ENCODE data around the gene ORAI3. TPM values are rescaled to one million over a fixed set of nuclear protein-coding genes. Genes with fewer than 3 reads are reported as not detected.

The ORAI3 gene
- total RNA-seq, 1 experiment from 2014 or later: 5.7 TPM

- Histone ChIP-seq H3F3A (ENCODE audit: low read length, unreplicated experiment) (no peaks in the 10 kb centered on the region), H3K9me3 (ENCODE audit: low read length) (no peaks in the 10 kb centered on the region), H3K27me3 (ENCODE audit: low read length) (no peaks in the 10 kb centered on the region), H3K27ac (ENCODE audit: low read length) (no peak overlapping the region), H3K4me2 (ENCODE audit: low read length) (no peak overlapping the region), H3K9ac (ENCODE audit: low read length) (no peak overlapping the region), H4K20me1 (ENCODE audit: low read length) (no peaks in the 10 kb centered on the region), H3K4me3 (ENCODE audit: low read length) (no peak overlapping the region), H3K79me2 (ENCODE audit: low read length) (no peaks in the 10 kb centered on the region), H3K4me1 (ENCODE audit: insufficient read depth, low read length) (no peaks in the 10 kb centered on the region), H3K36me3 (ENCODE audit: low read depth, low read length) (peaks cover 8% of the 10 kb centered on the region; the same call in 1 of the 2 replicates), H2AFZ (ENCODE audit: low read length) (no peak overlapping the region), H3K9me2 (replicated peaks; ENCODE audit: low read length) (no peaks in the 10 kb centered on the region)
- ATAC-seq: no peak
- no peak for DNase-seq
- intact Hi-C loops (cut with micrococcal nuclease): no loop called here
- BruUV-seq (replicated peaks): no TSS peak
- ChIA-PET CTCF (no interaction called here), POLR2A (ENCODE audit: unreplicated experiment) (no interaction called here)
- TF ChIP-seq EZH2 (IDR thresholded peaks at IDR 0.05; ENCODE audit: low read length, unreplicated experiment) (no peak), EZH2phosphoT487 (IDR thresholded peaks at IDR 0.05; ENCODE audit: borderline replicate concordance, low read length) (no peak)
- TF ChIP-seq, protein P1, sequence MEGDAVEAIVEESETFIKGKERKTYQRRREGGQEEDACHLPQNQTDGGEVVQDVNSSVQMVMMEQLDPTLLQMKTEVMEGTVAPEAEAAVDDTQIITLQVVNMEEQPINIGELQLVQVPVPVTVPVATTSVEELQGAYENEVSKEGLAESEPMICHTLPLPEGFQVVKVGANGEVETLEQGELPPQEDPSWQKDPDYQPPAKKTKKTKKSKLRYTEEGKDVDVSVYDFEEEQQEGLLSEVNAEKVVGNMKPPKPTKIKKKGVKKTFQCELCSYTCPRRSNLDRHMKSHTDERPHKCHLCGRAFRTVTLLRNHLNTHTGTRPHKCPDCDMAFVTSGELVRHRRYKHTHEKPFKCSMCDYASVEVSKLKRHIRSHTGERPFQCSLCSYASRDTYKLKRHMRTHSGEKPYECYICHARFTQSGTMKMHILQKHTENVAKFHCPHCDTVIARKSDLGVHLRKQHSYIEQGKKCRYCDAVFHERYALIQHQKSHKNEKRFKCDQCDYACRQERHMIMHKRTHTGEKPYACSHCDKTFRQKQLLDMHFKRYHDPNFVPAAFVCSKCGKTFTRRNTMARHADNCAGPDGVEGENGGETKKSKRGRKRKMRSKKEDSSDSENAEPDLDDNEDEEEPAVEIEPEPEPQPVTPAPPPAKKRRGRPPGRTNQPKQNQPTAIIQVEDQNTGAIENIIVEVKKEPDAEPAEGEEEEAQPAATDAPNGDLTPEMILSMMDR (conservative IDR thresholded peaks at IDR 0.05; ENCODE audit: low read depth, low read length): no peak
These were observed 18.9 kb downstream of the ORAI3 start for GRCh38 chr16:30967795-30968194.

DNA sequence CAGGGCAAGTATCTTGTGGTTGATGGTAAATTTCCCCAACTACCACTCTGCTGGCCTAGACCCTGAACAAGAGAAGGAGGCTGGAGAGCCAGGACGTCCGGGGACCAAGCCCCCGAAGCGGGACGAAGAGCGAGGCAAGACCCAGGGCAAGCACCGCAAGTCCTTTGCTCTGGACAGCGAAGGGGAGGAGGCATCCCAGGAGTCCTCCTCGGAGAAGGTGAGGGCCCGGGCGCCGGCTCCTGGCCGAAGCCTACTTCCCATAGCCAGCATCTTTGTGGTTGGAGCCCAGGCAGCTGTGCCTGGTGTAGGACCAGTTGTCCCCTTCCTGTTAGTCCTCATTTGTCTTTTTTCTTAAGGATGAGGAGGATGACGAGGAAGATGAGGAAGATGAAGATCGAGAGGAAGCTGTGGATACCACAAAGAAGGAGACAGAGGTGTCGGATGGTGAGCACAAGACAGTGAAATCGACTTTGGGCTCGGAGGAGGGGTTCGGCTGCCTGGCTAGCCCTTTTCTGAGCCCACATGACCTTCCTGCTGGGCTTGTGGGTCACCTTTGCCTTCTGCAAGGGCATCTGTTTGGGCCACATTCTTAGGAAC lies 20.5 kb downstream of the ORAI3 start:
- ChIA-PET CTCF (no interaction called here), POLR2A (ENCODE audit: unreplicated experiment) (no interaction called here)
- Histone ChIP-seq H3K27ac (ENCODE audit: low read length) (no peak overlapping the region), H3F3A (ENCODE audit: low read length, unreplicated experiment) (no peaks in the 10 kb centered on the region), H3K27me3 (ENCODE audit: low read length) (no peaks in the 10 kb centered on the region), H4K20me1 (ENCODE audit: low read length) (no peaks in the 10 kb centered on the region), H3K4me1 (ENCODE audit: insufficient read depth, low read length) (no peaks in the 10 kb centered on the region), H3K79me2 (ENCODE audit: low read length) (no peaks in the 10 kb centered on the region), H3K9ac (ENCODE audit: low read length) (no peak overlapping the region), H2AFZ (ENCODE audit: low read length) (no peak overlapping the region), H3K9me2 (replicated peaks; ENCODE audit: low read length) (no peaks in the 10 kb centered on the region), H3K36me3 (ENCODE audit: low read depth, low read length) (peaks cover 4% of the 10 kb centered on the region; the same call in 1 of the 2 replicates), H3K4me2 (ENCODE audit: low read length) (no peak overlapping the region), H3K4me3 (ENCODE audit: low read length) (no peak overlapping the region), H3K9me3 (ENCODE audit: low read length) (no peaks in the 10 kb centered on the region)
- intact Hi-C loops (cut with micrococcal nuclease): no loop called here
- no peak for DNase-seq
- no peak for ATAC-seq
- BruUV-seq (replicated peaks): no TSS peak
- TF ChIP-seq, protein P1 (conservative IDR thresholded peaks at IDR 0.05; ENCODE audit: low read depth, low read length): no peak
- no peak for TF ChIP-seq EZH2phosphoT487 (IDR thresholded peaks at IDR 0.05; ENCODE audit: borderline replicate concordance, low read length)
- no peak for TF ChIP-seq EZH2 (IDR thresholded peaks at IDR 0.05; ENCODE audit: low read length, unreplicated experiment)

DNA sequence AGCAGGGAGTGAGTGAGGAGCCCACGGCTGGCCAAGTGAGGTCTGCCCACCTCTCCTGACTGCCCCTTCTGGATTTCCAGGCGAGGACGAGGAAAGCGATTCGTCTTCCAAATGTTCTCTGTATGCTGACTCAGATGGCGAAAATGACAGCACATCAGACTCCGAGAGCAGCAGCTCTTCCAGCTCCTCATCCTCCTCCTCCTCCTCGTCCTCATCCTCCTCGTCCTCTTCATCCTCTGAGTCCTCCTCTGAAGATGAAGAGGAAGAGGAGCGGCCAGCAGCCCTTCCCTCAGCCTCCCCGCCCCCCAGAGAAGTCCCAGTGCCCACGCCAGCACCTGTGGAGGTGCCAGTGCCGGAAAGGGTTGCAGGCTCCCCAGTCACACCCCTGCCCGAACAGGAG lies 22.4 kb downstream of the ORAI3 start:
- no TSS peak for BruUV-seq (replicated peaks)
- H3K9ac ChIP-seq (ENCODE audit: low read length): no peak overlapping the region
- POLR2A ChIA-PET (ENCODE audit: unreplicated experiment): no interaction called here

More for the DNA sequence above, 22.4 kb downstream of the ORAI3 start:
- Histone ChIP-seq H3K4me2 (ENCODE audit: low read length) (no peak overlapping the region), H3K9me2 (replicated peaks; ENCODE audit: low read length) (no peaks in the 10 kb centered on the region), H3K79me2 (ENCODE audit: low read length) (no peaks in the 10 kb centered on the region), H3K4me1 (ENCODE audit: insufficient read depth, low read length) (no peaks in the 10 kb centered on the region), H2AFZ (ENCODE audit: low read length) (no peak overlapping the region), H4K20me1 (ENCODE audit: low read length) (no peaks in the 10 kb centered on the region), H3K36me3 (ENCODE audit: low read depth, low read length) (peaks cover 4% of the 10 kb centered on the region; the same call in 1 of the 2 replicates), H3K27me3 (ENCODE audit: low read length) (no peaks in the 10 kb centered on the region), H3K27ac (ENCODE audit: low read length) (no peak overlapping the region), H3K4me3 (ENCODE audit: low read length) (no peak overlapping the region), H3F3A (ENCODE audit: low read length, unreplicated experiment) (no peaks in the 10 kb centered on the region), H3K9me3 (ENCODE audit: low read length) (no peaks in the 10 kb centered on the region)
- intact Hi-C loops (cut with micrococcal nuclease): no loop called here
- no peak for TF ChIP-seq EZH2 (IDR thresholded peaks at IDR 0.05; ENCODE audit: low read length, unreplicated experiment)
- TF ChIP-seq EZH2phosphoT487 (IDR thresholded peaks at IDR 0.05; ENCODE audit: borderline replicate concordance, low read length): no peak
- TF ChIP-seq, protein P1 (conservative IDR thresholded peaks at IDR 0.05; ENCODE audit: low read depth, low read length): no peak
- no peak for DNase-seq
- CTCF ChIA-PET: no interaction called here
- no peak for ATAC-seq
